Measurements from ENCODE around the gene EPO. TPM values are rescaled to one million over a fixed set of nuclear protein-coding genes. Genes with fewer than 3 reads are reported as not detected.
"Not testable (repeated sequence)": the region's sequence is repeated elsewhere in the genome, so short reads cannot be mapped to it uniquely, and the experiment has no call there.

EPO gene
- total RNA-seq, 1 donor from 2014 or later: not detected

DNA sequence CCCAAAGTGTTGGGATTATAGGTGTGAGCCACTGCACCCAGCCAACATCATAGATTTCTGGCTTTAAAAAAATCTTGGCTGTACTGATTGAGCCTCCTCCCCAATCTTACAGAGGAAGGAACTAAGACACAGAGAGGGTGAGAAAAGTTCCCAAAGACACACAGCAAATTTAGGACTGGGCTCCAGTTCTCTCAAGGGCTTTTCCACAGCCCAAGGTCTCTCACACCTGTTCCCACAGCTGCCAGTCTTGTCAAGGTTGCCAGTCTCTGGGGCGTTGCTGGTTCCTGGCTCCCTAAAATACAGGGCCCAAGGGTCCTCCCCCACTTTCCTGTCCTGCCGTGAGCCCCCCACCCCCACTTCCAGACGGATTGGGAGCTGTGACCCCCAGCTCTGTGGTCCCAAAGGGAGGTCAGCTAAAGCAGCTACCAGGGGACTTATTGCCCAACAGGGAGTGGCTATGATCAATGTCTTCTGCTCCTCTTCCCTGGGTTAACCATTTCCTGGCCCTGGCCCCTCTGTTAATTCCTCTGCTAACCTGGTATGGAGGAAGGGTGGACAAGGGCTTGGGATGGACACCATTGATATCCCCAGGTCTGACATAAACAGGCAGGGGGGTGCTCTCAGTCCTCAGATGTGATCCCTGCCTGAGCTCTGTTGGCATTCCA, 10.0 kb downstream of the EPO start:
- intact Hi-C loops (cut with micrococcal nuclease): no loop called here

- intact Hi-C loops (cut with micrococcal nuclease): no loop called here
Observed at GRCh38 chr7:100731937-100732636, 11.8 kb downstream of the EPO start.

- intact Hi-C loops (cut with micrococcal nuclease): no loop called here
Observed at GRCh38 chr7:100735730-100736129, 15.5 kb downstream of the EPO start.

DNA sequence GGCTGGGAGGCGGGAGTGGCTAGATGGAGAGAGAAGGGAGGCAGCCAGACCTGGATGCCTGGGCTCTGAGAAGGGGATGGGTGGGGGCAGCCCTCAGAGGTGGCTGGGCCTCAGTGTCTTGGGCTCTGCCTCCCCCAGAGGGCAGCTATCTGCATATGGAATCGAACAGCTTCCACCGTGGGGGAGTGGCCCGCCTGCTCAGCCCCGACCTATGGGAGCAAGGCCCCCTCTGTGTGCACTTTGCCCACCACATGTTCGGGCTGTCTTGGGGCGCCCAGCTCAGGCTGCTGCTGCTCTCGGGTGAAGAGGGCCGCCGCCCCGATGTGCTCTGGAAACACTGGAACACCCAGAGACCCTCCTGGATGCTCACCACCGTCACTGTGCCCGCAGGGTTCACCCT, 16.4 kb downstream of the EPO start:
- intact Hi-C loops (cut with micrococcal nuclease): no loop called here

GRCh38 chr7:100739934-100740333, 19.7 kb downstream of the EPO start:
- intact Hi-C loops (cut with micrococcal nuclease): no loop called here

GRCh38 chr7:100744605-100745004, 24.3 kb downstream of the EPO start:
- intact Hi-C loops (cut with micrococcal nuclease): no loop called here

DNA sequence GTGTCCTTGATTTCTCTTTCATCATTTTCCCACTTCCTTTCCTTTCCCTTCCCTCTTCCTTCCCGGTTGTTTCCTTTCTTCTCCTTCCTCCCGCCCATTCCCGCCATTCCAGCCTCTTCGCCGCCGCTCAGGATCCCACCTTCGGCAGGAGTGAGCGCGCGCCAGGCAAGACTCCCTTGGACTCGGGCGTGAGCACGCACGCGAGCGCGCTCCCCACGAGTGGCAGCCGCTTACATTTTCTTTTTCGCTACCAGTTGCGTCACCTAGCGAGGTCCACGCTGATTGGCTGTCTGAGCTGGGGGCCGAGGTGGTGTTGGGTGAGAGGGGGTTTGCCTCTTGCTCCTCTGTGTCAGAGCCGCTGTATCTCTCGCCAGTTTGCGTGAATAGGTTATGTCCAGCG, 24.9 kb downstream of the EPO start:
- intact Hi-C loops (cut with micrococcal nuclease): no loop called here

DNA sequence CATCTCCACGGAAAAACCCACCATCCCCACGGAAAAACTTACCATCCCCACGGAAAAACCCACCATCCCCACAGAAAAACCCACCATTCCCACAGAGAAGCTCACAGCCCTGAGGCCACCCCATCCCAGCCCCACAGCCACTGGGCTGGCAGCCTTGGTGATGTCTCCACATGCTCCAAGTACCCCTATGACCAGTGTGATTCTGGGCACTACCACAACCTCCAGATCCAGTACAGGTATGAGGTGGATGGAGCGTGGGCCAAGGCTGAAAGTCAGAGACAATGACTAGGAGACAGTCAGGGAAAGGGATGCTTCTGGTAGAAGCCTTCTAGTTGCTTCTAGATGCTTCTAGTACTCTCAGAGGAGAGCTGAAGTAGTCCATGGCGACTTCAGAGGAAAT, 32.7 kb downstream of the EPO start:
- intact Hi-C loops (cut with micrococcal nuclease): no loop called here

GRCh38 chr7:100753750-100754149, 33.5 kb downstream of the EPO start:
- intact Hi-C loops (cut with micrococcal nuclease): no loop called here

DNA sequence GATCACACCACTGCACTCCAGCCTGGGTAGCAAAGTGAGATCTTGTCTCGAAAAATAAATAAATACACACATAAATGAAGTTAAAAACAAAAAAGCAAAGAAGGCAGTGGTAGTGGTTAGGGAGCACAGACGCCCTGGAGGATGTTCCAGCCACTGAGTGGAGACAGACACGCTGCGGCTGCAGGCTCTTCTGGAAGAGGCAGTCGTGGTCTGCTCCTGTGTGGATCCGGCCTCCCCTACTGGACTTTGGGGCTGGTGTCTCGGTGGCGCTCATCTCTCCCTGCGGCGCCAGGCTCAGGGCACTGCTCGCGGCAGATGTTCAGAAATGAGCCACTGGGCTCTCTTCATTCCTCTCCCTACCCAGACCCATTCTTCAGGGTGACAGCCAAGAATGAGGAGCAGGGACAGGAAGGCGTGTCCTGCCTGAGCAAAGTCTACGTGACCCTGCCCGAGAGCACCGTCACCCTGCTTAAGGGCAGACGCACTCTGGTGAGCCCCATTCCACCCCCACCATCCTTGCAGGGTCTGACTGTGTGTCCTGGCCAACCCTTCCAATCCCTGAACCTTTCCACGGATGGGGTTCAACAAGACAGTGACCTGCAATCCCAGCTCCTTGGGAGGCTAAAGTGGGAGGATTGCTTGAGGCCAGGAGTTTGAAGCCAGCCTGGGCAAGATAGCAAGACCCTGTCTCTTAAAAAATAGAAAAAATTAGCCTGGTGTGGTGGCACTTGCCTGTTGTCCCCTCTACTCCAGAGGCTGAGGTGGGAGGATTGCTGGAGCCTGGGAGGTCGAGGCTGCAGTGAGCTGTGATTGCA, 39.3 kb downstream of the EPO start:
- intact Hi-C loops (cut with micrococcal nuclease): no loop called here

- intact Hi-C loops (cut with micrococcal nuclease): not testable (repeated sequence)
Observed at GRCh38 chr7:100762841-100763240, 42.6 kb downstream of the EPO start.

DNA sequence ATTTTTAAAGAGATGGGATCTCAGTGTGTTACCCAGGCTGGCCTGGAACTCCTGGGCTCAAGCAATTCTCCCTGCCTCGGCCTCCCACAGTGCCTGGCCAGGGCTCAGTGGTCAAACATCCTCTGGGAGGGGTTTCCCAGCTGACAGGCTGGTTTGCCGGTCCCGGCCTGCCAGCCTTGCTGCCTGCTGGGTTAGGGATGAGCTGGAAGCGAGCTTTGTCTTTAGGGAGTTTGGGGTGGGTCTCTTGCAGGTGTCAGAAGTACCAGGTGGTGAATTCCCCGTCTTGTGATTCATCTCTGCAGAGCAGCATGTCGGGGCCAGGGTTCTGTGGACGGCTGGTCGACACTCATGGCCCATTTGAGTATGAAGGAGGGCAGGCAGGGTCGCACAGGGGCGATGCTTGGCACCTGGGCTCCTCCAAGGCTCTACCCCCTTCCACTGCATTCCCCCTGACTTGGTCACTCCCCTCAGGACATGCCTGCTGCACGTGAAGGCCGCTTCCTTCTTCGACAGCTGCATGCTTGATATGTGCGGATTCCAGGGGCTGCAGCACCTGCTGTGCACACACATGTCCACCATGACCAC, 43.4 kb downstream of the EPO start:
- intact Hi-C loops (cut with micrococcal nuclease): no loop called here

DNA sequence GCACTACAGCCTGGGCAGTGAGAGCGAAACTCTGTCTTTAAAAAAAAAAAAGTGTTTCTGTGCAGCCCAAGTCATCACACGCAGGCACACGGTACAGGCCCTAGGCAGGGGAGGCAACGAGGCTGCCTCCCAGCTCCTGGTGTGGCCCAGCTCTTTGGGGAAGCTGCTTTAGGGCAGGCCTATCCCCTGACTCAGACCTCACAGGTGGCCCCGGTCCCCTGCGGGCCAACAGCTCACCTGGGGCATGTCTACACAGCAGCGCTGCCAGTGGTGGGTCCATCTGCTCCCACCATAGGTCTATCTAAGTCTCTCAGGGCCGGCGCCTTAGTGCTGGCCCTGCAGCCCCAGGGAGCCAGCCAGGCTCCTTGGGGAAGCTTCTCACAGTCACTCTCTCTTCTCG, 44.6 kb downstream of the EPO start:
- intact Hi-C loops (cut with micrococcal nuclease): no loop called here

- intact Hi-C loops (cut with micrococcal nuclease): no loop called here
Observed at GRCh38 chr7:100765250-100765649, 45.0 kb downstream of the EPO start.

- intact Hi-C loops (cut with micrococcal nuclease): no loop called here
Observed at GRCh38 chr7:100768784-100769183, 48.5 kb downstream of the EPO start.

Other genes with a start within 250 kb of the EPO start
- 118 and 125 TPM in 2 replicates for gene TSC22D4, start 241.3 kb upstream of the EPO start, total RNA-seq
- gene NYAP1, start 236.5 kb upstream of the EPO start, total RNA-seq: 0.12 TPM in 1 of 2 replicates, not detected in the other
- gene AGFG2, start 181.3 kb upstream of the EPO start, total RNA-seq: 58.0 and 62.3 TPM in 2 replicates
- gene SAP25, start 146.6 kb upstream of the EPO start, total RNA-seq: 20.9 and 23.8 TPM in 2 replicates
- 171 and 180 TPM in 2 replicates for gene LRCH4, start 134.3 kb upstream of the EPO start, total RNA-seq
- 0.66 and 0.85 TPM in 2 replicates for gene FBXO24, start 134.1 kb upstream of the EPO start, total RNA-seq
- gene PCOLCE, start 118.1 kb upstream of the EPO start, total RNA-seq: 5.4 and 7.3 TPM in 2 replicates
- gene MOSPD3, start 107.9 kb upstream of the EPO start, total RNA-seq: 44.0 and 44.4 TPM in 2 replicates
- gene TFR2, start 78.9 kb upstream of the EPO start, total RNA-seq: 9.8 and 10.9 TPM in 2 replicates
- gene ACTL6B, start 64.0 kb upstream of the EPO start, total RNA-seq: not detected in 2 replicates
- gene GNB2, start 46.7 kb upstream of the EPO start, total RNA-seq: 228 and 230 TPM in 2 replicates
- 47.1 and 54.5 TPM in 2 replicates for gene GIGYF1, start 26.2 kb upstream of the EPO start, total RNA-seq
- gene POP7, start 14.3 kb upstream of the EPO start, total RNA-seq: 42.5 TPM in 2 replicates
- not detected in 2 replicates for gene ZAN, start 13.1 kb downstream of the EPO start, total RNA-seq
- gene EPHB4, start 107.1 kb downstream of the EPO start, total RNA-seq: 1.0 TPM in 2 replicates
- 52.4 TPM in 2 replicates for gene SLC12A9, start 132.2 kb downstream of the EPO start, total RNA-seq
- 26.3 and 28.4 TPM in 2 replicates for gene TRIP6, start 146.9 kb downstream of the EPO start, total RNA-seq
- 229 and 233 TPM in 2 replicates for gene SRRT, start 154.6 kb downstream of the EPO start, total RNA-seq
- gene UFSP1, start 169.2 kb downstream of the EPO start, total RNA-seq: 3.3 and 3.7 TPM in 2 replicates
- gene ACHE, start 175.4 kb downstream of the EPO start, total RNA-seq: 0.17 and 0.42 TPM in 2 replicates
- gene MUC3A, start 229.1 kb downstream of the EPO start, total RNA-seq: not detected in 2 replicates
- not detected in 2 replicates for gene MUC12, start 249.1 kb downstream of the EPO start, total RNA-seq